ENCODE data around the gene PRR15.
A peak's percentile ranks its signal among the peaks of the same experiment; 100 is the strongest.

PRR15 gene

GRCh38 chr7:29563590-29564495 is at the start of gene PRR15:
TSS of gene PRR15 (plus strand) at chr7:29563835. CDS start at chr7:29566330, 2,495 bp downstream.
- peak within 1 kb of the TSS in 1 of 2 experiments; percentile 53; a peak in 3 of 4 replicates for H3K4me3 ChIP-seq (ENCODE audit: low read depth in 1 of 2, low read length in 2 of 2)
- peak within 1 kb of the TSS; percentile 47; the same call in 1 of the 2 replicates for H2AFZ ChIP-seq (ENCODE audit: low read depth, low read length)
- H3K27me3 ChIP-seq (ENCODE audit: insufficient read depth, low read length, poor library complexity) = peaks cover 42% of the 10 kb centered on the region
- H3K36me3 ChIP-seq (ENCODE audit: insufficient read depth, low read length) = no peaks in the 10 kb centered on the region
- H4K20me1 ChIP-seq (ENCODE audit: insufficient read depth, low read length) = no peaks in the 10 kb centered on the region
- H3K9me3 ChIP-seq (ENCODE audit: insufficient read depth, low read length, severe bottlenecking) = no peaks in the 10 kb centered on the region
- DNase-seq (no peak), ATAC-seq (ENCODE audit: insufficient read depth, low read depth) (0 out of 3 replicates have a peak, but pooled peaks have one; percentile 12)
- peaks cover 14% of the 10 kb centered on the region; the same call in 1 of the 2 replicates for H3K4me1 ChIP-seq (ENCODE audit: insufficient read depth, low read length)
- H3K4me2 ChIP-seq (ENCODE audit: insufficient read depth, low read length) = peak within 1 kb of the TSS; percentile 74
- TF ChIP-seq EZH2 (IDR thresholded peaks at IDR 0.05; ENCODE audit: borderline replicate concordance, low read depth, low read length, severe bottlenecking) = no peak
- no peak for TF ChIP-seq CTCF (IDR thresholded peaks at IDR 0.05; ENCODE audit: borderline replicate concordance, extremely low read depth, low read length, poor library complexity, severe bottlenecking)
- no peaks in the 10 kb centered on the region for H3K79me2 ChIP-seq (ENCODE audit: insufficient read depth, low read length)
- no peak within 1 kb of the TSS for H3K27ac ChIP-seq (ENCODE audit: low read length)
- H3K9ac ChIP-seq (ENCODE audit: low read depth, low read length) = peak within 1 kb of the TSS; percentile 42; the same call in 1 of the 2 replicates

GRCh38 chr7:29516491-29516890 is 47.1 kb upstream of the PRR15 start:
- no peak overlapping the region for H3K27ac ChIP-seq (ENCODE audit: low read length)
- H3K4me2 ChIP-seq (ENCODE audit: insufficient read depth, low read length) = no peak overlapping the region
- no peaks in the 10 kb centered on the region for H3K36me3 ChIP-seq (ENCODE audit: insufficient read depth, low read length)
- H3K4me1 ChIP-seq (ENCODE audit: insufficient read depth, low read length) = peaks cover 8% of the 10 kb centered on the region
- DNase-seq = no peak
- no peaks in the 10 kb centered on the region for H3K27me3 ChIP-seq (ENCODE audit: insufficient read depth, low read length, poor library complexity)
- ATAC-seq (ENCODE audit: insufficient read depth, low read depth) = no peak
- no peaks in the 10 kb centered on the region for H3K79me2 ChIP-seq (ENCODE audit: insufficient read depth, low read length)
- H3K9ac ChIP-seq (ENCODE audit: low read depth, low read length) = no peak overlapping the region
- no peaks in the 10 kb centered on the region for H4K20me1 ChIP-seq (ENCODE audit: insufficient read depth, low read length)
- H3K9me3 ChIP-seq (ENCODE audit: insufficient read depth, low read length, severe bottlenecking) = no peaks in the 10 kb centered on the region
- TF ChIP-seq EZH2 (IDR thresholded peaks at IDR 0.05; ENCODE audit: borderline replicate concordance, low read depth, low read length, severe bottlenecking) (no peak), CTCF (IDR thresholded peaks at IDR 0.05; ENCODE audit: borderline replicate concordance, extremely low read depth, low read length, poor library complexity, severe bottlenecking) (no peak)
- no peak overlapping the region for H2AFZ ChIP-seq (ENCODE audit: low read depth, low read length)
- H3K4me3 ChIP-seq (ENCODE audit: low read depth in 1 of 2, low read length in 2 of 2) = no peak overlapping the region

- Histone ChIP-seq H3K36me3 (ENCODE audit: insufficient read depth, low read length) (no peaks in the 10 kb centered on the region), H3K79me2 (ENCODE audit: insufficient read depth, low read length) (no peaks in the 10 kb centered on the region), H2AFZ (ENCODE audit: low read depth, low read length) (no peak overlapping the region), H3K27ac (ENCODE audit: low read length) (no peak overlapping the region), H4K20me1 (ENCODE audit: insufficient read depth, low read length) (no peaks in the 10 kb centered on the region), H3K9me3 (ENCODE audit: insufficient read depth, low read length, severe bottlenecking) (no peaks in the 10 kb centered on the region), H3K9ac (ENCODE audit: low read depth, low read length) (no peak overlapping the region), H3K4me2 (ENCODE audit: insufficient read depth, low read length) (no peak overlapping the region), H3K4me3 (ENCODE audit: low read depth in 1 of 2, low read length in 2 of 2) (no peak overlapping the region), H3K4me1 (ENCODE audit: insufficient read depth, low read length) (no peaks in the 10 kb centered on the region), H3K27me3 (ENCODE audit: insufficient read depth, low read length, poor library complexity) (no peaks in the 10 kb centered on the region)
- no peak for ATAC-seq (ENCODE audit: insufficient read depth, low read depth)
- no peak for DNase-seq
- TF ChIP-seq CTCF (IDR thresholded peaks at IDR 0.05; ENCODE audit: borderline replicate concordance, extremely low read depth, low read length, poor library complexity, severe bottlenecking) = no peak
- TF ChIP-seq EZH2 (IDR thresholded peaks at IDR 0.05; ENCODE audit: borderline replicate concordance, low read depth, low read length, severe bottlenecking) = no peak
Measured at GRCh38 chr7:29518616-29519015, 45.0 kb upstream of the PRR15 start.

Measured in DND-41 (cell line).